ENCODE data around the gene GPR137.

GRCh38 chr11:64306563-64306875 is 20.9 kb downstream of the GPR137 start:
- TF ChIP-seq, protein P1, sequence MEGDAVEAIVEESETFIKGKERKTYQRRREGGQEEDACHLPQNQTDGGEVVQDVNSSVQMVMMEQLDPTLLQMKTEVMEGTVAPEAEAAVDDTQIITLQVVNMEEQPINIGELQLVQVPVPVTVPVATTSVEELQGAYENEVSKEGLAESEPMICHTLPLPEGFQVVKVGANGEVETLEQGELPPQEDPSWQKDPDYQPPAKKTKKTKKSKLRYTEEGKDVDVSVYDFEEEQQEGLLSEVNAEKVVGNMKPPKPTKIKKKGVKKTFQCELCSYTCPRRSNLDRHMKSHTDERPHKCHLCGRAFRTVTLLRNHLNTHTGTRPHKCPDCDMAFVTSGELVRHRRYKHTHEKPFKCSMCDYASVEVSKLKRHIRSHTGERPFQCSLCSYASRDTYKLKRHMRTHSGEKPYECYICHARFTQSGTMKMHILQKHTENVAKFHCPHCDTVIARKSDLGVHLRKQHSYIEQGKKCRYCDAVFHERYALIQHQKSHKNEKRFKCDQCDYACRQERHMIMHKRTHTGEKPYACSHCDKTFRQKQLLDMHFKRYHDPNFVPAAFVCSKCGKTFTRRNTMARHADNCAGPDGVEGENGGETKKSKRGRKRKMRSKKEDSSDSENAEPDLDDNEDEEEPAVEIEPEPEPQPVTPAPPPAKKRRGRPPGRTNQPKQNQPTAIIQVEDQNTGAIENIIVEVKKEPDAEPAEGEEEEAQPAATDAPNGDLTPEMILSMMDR (IDR thresholded peaks at IDR 0.05) = no peak
- TF ChIP-seq EZH2 (IDR thresholded peaks at IDR 0.05) (no peak), EZH2phosphoT487 (IDR thresholded peaks at IDR 0.05) (no peak)

All from neural progenitor cell (in vitro differentiated cells).